B cell (primary cell): ENCODE data around the gene VPREB1. TPM values are rescaled to one million over a fixed set of nuclear protein-coding genes. Genes with fewer than 3 reads are reported as not detected.

Source experiments
- ATAC-seq: fragments of 200-7000 bp; cut with Tn5 transposase; one replicate; pipeline ENCODE4 v1.10.0; 2021; ENCODE audit warnings: low read depth, mild to moderate bottlenecking, moderate number of reproducible peaks, moderate library complexity
- CTCF ChIA-PET: fragments of 350-600 bp; sonication (Branson Sonifier 250); formaldehyde crosslinking; loops from one replicate; lab custom pipeline; 2021; ENCODE audit warnings: antibody characterized with exemption, inconsistent platforms; lab: Charles Lee
- POLR2A ChIA-PET: fragments of 350-600 bp; sonication (Branson Sonifier 250); formaldehyde crosslinking; loops from one replicate; lab custom pipeline; 2021; ENCODE audit warnings: antibody characterized with exemption; lab: Charles Lee
- DNase-seq: peaks from one replicate; pipeline ENCODE4 v3.0.0; 2013
- H2AFZ ChIP-seq: 2 replicates; pipeline ENCODE4 v1.6.1; 2012; ENCODE audit warnings: mild to moderate bottlenecking, low read depth, low read length; ENCODE audit not compliant: insufficient read depth, poor library complexity, severe bottlenecking
- H3K27ac ChIP-seq, 2 donors: 1 replicate in 1 of 2; 2 replicates in 1 of 2; pipeline ENCODE4 v1.5.1; 2012 to 2013; ENCODE audit warnings: low read length in 2 of 2, mild to moderate bottlenecking in 2 of 2, moderate library complexity in 1 of 2
- H3K27me3 ChIP-seq, 4 experiments: fragments of 200-600 bp in 1 of 4; sonication (generic) in 1 of 4; replicated peaks in 1 of 4; 1 replicate in 2 of 4; 2 replicates in 2 of 4; pipeline versions ENCODE4 v1.6.1 to v1.7.0; 2013 to 2016; ENCODE audit warnings: low read length in 3 of 4, mild to moderate bottlenecking in 2 of 4, mixed read lengths in 1 of 4, moderate library complexity in 1 of 4; ENCODE audit not compliant: insufficient read depth in 4 of 4, control insufficient read depth in 3 of 4; ENCODE audit errors: control extremely low read depth in 1 of 4
- H3K36me3 ChIP-seq, 2 experiments: replicated peaks in 1 of 2; 1 replicate in 1 of 2; 2 replicates in 1 of 2; pipeline versions ENCODE4 v1.6.1 to v1.7.1; 2013; ENCODE audit warnings: low read length in 1 of 2; ENCODE audit not compliant: insufficient read depth in 2 of 2, control insufficient read depth in 1 of 2; ENCODE audit errors: control extremely low read depth in 1 of 2, extremely low read depth in 1 of 2
- H3K4me1 ChIP-seq, 2 donors: fragments of 200-600 bp in 1 of 2; sonication (generic) in 1 of 2; 1 replicate in 1 of 2; 2 replicates in 1 of 2; pipeline versions ENCODE4 v1.5.1 to v1.6.1; 2013 to 2017; ENCODE audit warnings: low read length in 2 of 2; ENCODE audit not compliant: control insufficient read depth in 2 of 2, insufficient read depth in 2 of 2
- H3K4me2 ChIP-seq: replicated peaks from 2 replicates; pipeline ENCODE3; 2012; ENCODE audit warnings: mild to moderate bottlenecking, low read depth, low read length; ENCODE audit not compliant: poor library complexity, severe bottlenecking
- H3K4me3 ChIP-seq, 5 experiments: fragments of 200-600 bp in 1 of 5; sonication (generic) in 1 of 5; 1 replicate in 3 of 5; 2 replicates in 2 of 5; pipeline versions ENCODE4 v1.5.1 to v1.7.0; 2011 to 2016; ENCODE audit warnings: low read length in 4 of 5, mild to moderate bottlenecking in 4 of 5, low read depth in 2 of 5, control low read depth in 1 of 5, moderate library complexity in 1 of 5; ENCODE audit not compliant: insufficient read depth in 1 of 5; ENCODE audit errors: control extremely low read depth in 1 of 5, extremely low read depth in 1 of 5
- H3K79me2 ChIP-seq: fragments of 200-600 bp; sonication (generic); one replicate; pipeline ENCODE4 v1.6.0; 2016; ENCODE audit warnings: low read length; ENCODE audit not compliant: control insufficient read depth, insufficient read depth
- H3K9ac ChIP-seq: fragments of 200-600 bp; sonication (generic); 2 replicates; pipeline ENCODE4 v1.6.1; 2017; ENCODE audit warnings: mild to moderate bottlenecking, low read length, moderate library complexity
- H3K9me3 ChIP-seq, 3 donors: one replicate each; pipeline versions ENCODE4 v1.6.1 to v1.7.1; 2013; ENCODE audit warnings: low read length in 2 of 3; ENCODE audit not compliant: control insufficient read depth in 2 of 3, insufficient read depth in 1 of 3; ENCODE audit errors: control extremely low read depth in 1 of 3
- H4K20me1 ChIP-seq: 2 replicates; pipeline ENCODE4 v1.6.0; 2012; ENCODE audit warnings: mild to moderate bottlenecking, low read length; ENCODE audit not compliant: insufficient read depth, control insufficient read depth, poor library complexity, severe bottlenecking
- H3K27ac Mint-ChIP-seq: one replicate; pipeline ENCODE4 v1.8.0; 2021; ENCODE audit warnings: mixed read lengths
- H3K27me3 Mint-ChIP-seq: one replicate; pipeline ENCODE4 v1.8.0; 2021; ENCODE audit warnings: mixed read lengths
- H3K4me1 Mint-ChIP-seq: one replicate; pipeline ENCODE4 v1.8.0; 2021; ENCODE audit warnings: mixed read lengths
- H3K4me3 Mint-ChIP-seq: one replicate; pipeline ENCODE4 v1.8.0; 2021; ENCODE audit warnings: mixed read lengths
- H3K9me3 Mint-ChIP-seq: one replicate; pipeline ENCODE4 v1.8.0; 2022; ENCODE audit warnings: mixed read lengths; ENCODE audit not compliant: insufficient read depth
- CTCF ChIP-seq: fragments of 200-600 bp; IDR thresholded peaks from one replicate; pipeline ENCODE4 v1.8.0; 2022; ENCODE audit warnings: antibody characterized with exemption, mild to moderate bottlenecking
- EZH2 ChIP-seq: IDR thresholded peaks from 2 replicates; pipeline ENCODE4 v1.6.1; 2012; ENCODE audit warnings: borderline replicate concordance, low read depth, mild to moderate bottlenecking, moderate library complexity, low read length; ENCODE audit not compliant: insufficient read depth, poor library complexity, severe bottlenecking
- WGBS: methylation state at CpG from one replicate; pipeline ENCODE4 v1.1.5; 2013; ENCODE audit warnings: missing lambda C conversion rate; ENCODE audit not compliant: insufficient coverage; 5-methylcytosine and 5-hydroxymethylcytosine counted together
- intact Hi-C: fragments of 100-400 bp; cut with micrococcal nuclease; formaldehyde crosslinking; loops from one replicate; pipeline ENCODE4 v1.10.0; 2022
- polyA plus RNA-seq: library from polyadenylated mRNA; depleted of rRNA; stranded (reverse); fragments of >200 nt; gene quantifications from 2 replicates; pipeline ENCODE4 v1.2.3, GENCODE V29; 2012
- total RNA-seq, 2 donors: library from RNA; stranded (reverse); fragments of 120-200 nt in 1 of 2; gene quantifications; 1 replicate in 1 of 2; 2 replicates in 1 of 2; pipeline versions ENCODE4 v1.2.3 to v1.2.4, GENCODE V29; 2013 to 2022

VPREB1 gene
- total and polyA plus RNA-seq, 2 donors (not counting 1 experiment from before 2014, with no cell fraction given) = 1.2 TPM; not detected in 1

GRCh38 chr22:22228921-22229320, 15.7 kb upstream of the VPREB1 start:
- DNase-seq = no peak
- Histone ChIP-seq H3K27me3 (no peaks in the 10 kb centered on the region), H4K20me1 (no peaks in the 10 kb centered on the region), H3K4me2 (no peak overlapping the region), H3K9ac (no peak overlapping the region), H3K27ac (no peak overlapping the region), H3K79me2 (no peaks in the 10 kb centered on the region), H3K4me3 (no peak overlapping the region), H3K4me1 (peaks cover 26 to 32% of the 10 kb centered on the region in 2 donors), H3K9me3 (no peaks in the 10 kb centered on the region), H2AFZ (no peak overlapping the region), H3K36me3 (no peaks in the 10 kb centered on the region)
- POLR2A ChIA-PET = no interaction called here
- WGBS = 96% methylated on average over 6 of the region's 8 CpGs
- Mint-ChIP-seq H3K4me1 (peaks cover 21% of the 10 kb centered on the region), H3K4me3 (no peak overlapping the region), H3K27ac (no peak overlapping the region), H3K27me3 (no peaks in the 10 kb centered on the region), H3K9me3 (no peaks in the 10 kb centered on the region)
- TF ChIP-seq EZH2 (no peak), CTCF (no peak)
- ATAC-seq = no peak
- CTCF ChIA-PET = no interaction called here
- intact Hi-C loops = no loop called here

- Histone ChIP-seq H3K27ac (no peak overlapping the region), H3K79me2 (no peaks in the 10 kb centered on the region), H3K4me3 (no peak overlapping the region), H3K4me1 (peaks cover 22 to 37% of the 10 kb centered on the region in 2 donors), H3K9ac (no peak overlapping the region), H3K27me3 (no peaks in the 10 kb centered on the region), H2AFZ (peak overlapping the region; percentile 30), H3K4me2 (peak overlapping the region; percentile 19), H3K36me3 (no peaks in the 10 kb centered on the region), H4K20me1 (no peaks in the 10 kb centered on the region), H3K9me3 (no peaks in the 10 kb centered on the region)
- H3K4me3 Mint-ChIP-seq = no peak overlapping the region
- TF ChIP-seq CTCF (no peak), EZH2 (no peak)
- no peak overlapping the region for H3K27ac Mint-ChIP-seq
- peaks cover 25% of the 10 kb centered on the region for H3K4me1 Mint-ChIP-seq
- ATAC-seq (no peak), DNase-seq (no peak)
- ChIA-PET CTCF (no interaction called here), POLR2A (no interaction called here)
- intact Hi-C loops = no loop called here
- H3K27me3 Mint-ChIP-seq = no peaks in the 10 kb centered on the region
- H3K9me3 Mint-ChIP-seq = no peaks in the 10 kb centered on the region
- 64% methylated on average over 3 of the region's 6 CpGs for whole genome bisulfite sequencing
These were observed 14.7 kb upstream of the VPREB1 start for GRCh38 chr22:22229683-22230420.
